Measurements from ENCODE around the gene PISD. TPM values are rescaled to one million over a fixed set of nuclear protein-coding genes. Genes with fewer than 3 reads are reported as not detected.
A peak's percentile ranks its signal among the peaks of the same experiment; 100 is the strongest.

The PISD gene
- total and polyA plus RNA-seq, 2 donors (not counting 1 experiment from before 2014, with no cell fraction given), result 21.1 to 25.6 TPM

GRCh38 chr22:31683181-31684105 lies 21.4 kb upstream of the PISD start:
- no peaks in the 10 kb centered on the region for H3K27me3 ChIP-seq (ENCODE audit: control insufficient read depth, insufficient read depth, low read length)
- no peak overlapping the region for H3K27ac ChIP-seq (ENCODE audit: insufficient read depth, low read length)
- H3K79me2 ChIP-seq (ENCODE audit: control insufficient read depth, insufficient read depth, low read length), result no peaks in the 10 kb centered on the region
- DNase-seq (ENCODE audit: low read depth in 2 of 2), result no peak
- peaks cover 15% of the 10 kb centered on the region for H3K4me1 ChIP-seq (ENCODE audit: control insufficient read depth, extremely low read depth, insufficient read depth, low read length)
- H3K36me3 ChIP-seq (ENCODE audit: control insufficient read depth, insufficient read depth, low read length), result peaks cover 10% of the 10 kb centered on the region
- H3K9ac ChIP-seq (ENCODE audit: insufficient read depth, low read length), result no peak overlapping the region
- H3K4me3 ChIP-seq (replicated peaks in 1 of 4; ENCODE audit: control extremely low read depth in 1 of 4, insufficient read depth in 1 of 4, low read depth in 3 of 4, low read length in 4 of 4), result no peak overlapping the region
- H3K9me3 ChIP-seq (ENCODE audit: control insufficient read depth, insufficient read depth, low read depth, low read length), result no peaks in the 10 kb centered on the region
- TF ChIP-seq CTCF (conservative IDR thresholded peaks at IDR 0.05 in 1 of 2, IDR thresholded peaks at IDR 0.05 in 1 of 2; ENCODE audit: low read depth in 1 of 2, low read length in 2 of 2), result no peak
- no peak for TF ChIP-seq EZH2 (IDR thresholded peaks at IDR 0.05; ENCODE audit: low read length, missing control alignments)
- no peak overlapping the region for H3K4me2 ChIP-seq (ENCODE audit: extremely low read depth, insufficient read depth, low read length)
- H4K20me1 ChIP-seq (ENCODE audit: control insufficient read depth, extremely low read depth, insufficient read depth, low read length), result no peaks in the 10 kb centered on the region
- H2AFZ ChIP-seq (ENCODE audit: low read length), result no peak overlapping the region

- no peak for DNase-seq (ENCODE audit: low read depth in 2 of 2)
- Histone ChIP-seq H4K20me1 (ENCODE audit: control insufficient read depth, extremely low read depth, insufficient read depth, low read length) (no peaks in the 10 kb centered on the region), H3K4me1 (ENCODE audit: control insufficient read depth, extremely low read depth, insufficient read depth, low read length) (peaks cover 15% of the 10 kb centered on the region), H3K27me3 (ENCODE audit: control insufficient read depth, insufficient read depth, low read length) (no peaks in the 10 kb centered on the region), H3K36me3 (ENCODE audit: control insufficient read depth, insufficient read depth, low read length) (peaks cover 10% of the 10 kb centered on the region), H3K9ac (ENCODE audit: insufficient read depth, low read length) (no peak overlapping the region), H2AFZ (ENCODE audit: low read length) (no peak overlapping the region), H3K27ac (ENCODE audit: insufficient read depth, low read length) (peak overlapping the region; percentile 72), H3K4me3 (replicated peaks in 1 of 4; ENCODE audit: control extremely low read depth in 1 of 4, insufficient read depth in 1 of 4, low read depth in 3 of 4, low read length in 4 of 4) (no peak overlapping the region), H3K79me2 (ENCODE audit: control insufficient read depth, insufficient read depth, low read length) (no peaks in the 10 kb centered on the region), H3K9me3 (ENCODE audit: control insufficient read depth, insufficient read depth, low read depth, low read length) (no peaks in the 10 kb centered on the region), H3K4me2 (ENCODE audit: extremely low read depth, insufficient read depth, low read length) (no peak overlapping the region)
- TF ChIP-seq CTCF (conservative IDR thresholded peaks at IDR 0.05 in 1 of 2, IDR thresholded peaks at IDR 0.05 in 1 of 2; ENCODE audit: low read depth in 1 of 2, low read length in 2 of 2) (no peak), EZH2 (IDR thresholded peaks at IDR 0.05; ENCODE audit: low read length, missing control alignments) (no peak)
Observed at GRCh38 chr22:31682751-31683150, 20.7 kb upstream of the PISD start.

GRCh38 chr22:31681349-31682345 lies 19.6 kb upstream of the PISD start:
- Histone ChIP-seq H3K4me1 (ENCODE audit: control insufficient read depth, extremely low read depth, insufficient read depth, low read length) (peaks cover 15% of the 10 kb centered on the region), H3K79me2 (ENCODE audit: control insufficient read depth, insufficient read depth, low read length) (no peaks in the 10 kb centered on the region), H4K20me1 (ENCODE audit: control insufficient read depth, extremely low read depth, insufficient read depth, low read length) (no peaks in the 10 kb centered on the region), H3K9me3 (ENCODE audit: control insufficient read depth, insufficient read depth, low read depth, low read length) (no peaks in the 10 kb centered on the region), H3K9ac (ENCODE audit: insufficient read depth, low read length) (no peak overlapping the region), H3K36me3 (ENCODE audit: control insufficient read depth, insufficient read depth, low read length) (peaks cover 10% of the 10 kb centered on the region), H2AFZ (ENCODE audit: low read length) (no peak overlapping the region), H3K4me3 (replicated peaks in 1 of 4; ENCODE audit: control extremely low read depth in 1 of 4, insufficient read depth in 1 of 4, low read depth in 3 of 4, low read length in 4 of 4) (peak overlapping the region in 1 of 4 experiments; percentile 4), H3K27ac (ENCODE audit: insufficient read depth, low read length) (peak overlapping the region; percentile 72), H3K27me3 (ENCODE audit: control insufficient read depth, insufficient read depth, low read length) (no peaks in the 10 kb centered on the region), H3K4me2 (ENCODE audit: extremely low read depth, insufficient read depth, low read length) (peak overlapping the region; percentile 1)
- DNase-seq (ENCODE audit: low read depth in 2 of 2), result peak; percentile 47 to 88
- TF ChIP-seq EZH2 (IDR thresholded peaks at IDR 0.05; ENCODE audit: low read length, missing control alignments) (no peak), CTCF (conservative IDR thresholded peaks at IDR 0.05 in 1 of 2, IDR thresholded peaks at IDR 0.05 in 1 of 2; ENCODE audit: low read depth in 1 of 2, low read length in 2 of 2) (no peak)
